HEK293 (cell line): ENCODE results near the gene LAMP5.

Experiments
- CTCF ChIA-PET: fragments of 350-600 bp; formaldehyde crosslinking; extraction: SDS; loops from one replicate; lab custom pipeline; 2021; ENCODE audit warnings: antibody characterized with exemption; lab: Yijun Ruan, JAX
- POLR2A ChIA-PET: fragments of 300-600 bp; formaldehyde crosslinking; extraction: SDS; loops from one replicate; lab custom pipeline; 2020; ENCODE audit warnings: antibody characterized with exemption, inconsistent platforms; lab: Yijun Ruan, JAX
- H3K27ac ChIP-seq: fragments of 200-500 bp; sonication (Bioruptor generic); 2 replicates; pipeline ENCODE4 v1.5.1; 2014; ENCODE audit warnings: low read depth, low read length, control low read depth, inconsistent platforms; ENCODE audit errors: extremely low read depth
- H3K36me3 ChIP-seq, 2 experiments: fragments of 200-500 bp in 1 of 2; sonication (Bioruptor generic) in 1 of 2; 1 replicate in 1 of 2; 2 replicates in 1 of 2; pipeline ENCODE4 v1.5.1; 2014 to 2017; ENCODE audit warnings: inconsistent platforms in 2 of 2, low read length in 2 of 2; ENCODE audit not compliant: control insufficient read depth in 2 of 2, insufficient read depth in 1 of 2
- H3K4me1 ChIP-seq: fragments of 200-500 bp; sonication (Bioruptor generic); 2 replicates; pipeline ENCODE4 v1.5.1; 2014; ENCODE audit warnings: mild to moderate bottlenecking, low read length, inconsistent platforms; ENCODE audit not compliant: control insufficient read depth, insufficient read depth
- H3K4me3 ChIP-seq: 2 replicates; pipeline ENCODE4 v1.5.1; 2011; ENCODE audit warnings: low read depth, mild to moderate bottlenecking, control low read depth, low read length, moderate library complexity
- H3K9me3 ChIP-seq: fragments of 200-500 bp; sonication (Bioruptor generic); 2 replicates; pipeline ENCODE4 v1.5.1; 2014; ENCODE audit warnings: low read depth, low read length, inconsistent platforms; ENCODE audit not compliant: control insufficient read depth, insufficient read depth
- EGR2 ChIP-seq: fragments of 450-650 bp; formaldehyde crosslinking; IDR thresholded peaks from 2 replicates; pipeline ENCODE4 v1.5.1; 2016; ENCODE audit warnings: low read depth, missing biosample characterization, missing genetic modification characterization
- GLIS1 ChIP-seq: fragments of 450-650 bp; formaldehyde crosslinking; IDR thresholded peaks from 2 replicates; pipeline ENCODE4 v1.5.1; 2016; ENCODE audit warnings: missing biosample characterization, missing genetic modification characterization
- HOXA7 ChIP-seq: sonication (generic); formaldehyde crosslinking; IDR thresholded peaks from 2 replicates; pipeline ENCODE4 v1.8.1; 2022; ENCODE audit warnings: missing genetic modification reagents, borderline replicate concordance
- HOXC10 ChIP-seq: sonication (generic); formaldehyde crosslinking; IDR thresholded peaks from 2 replicates; pipeline ENCODE4 v1.8.1; 2023; ENCODE audit warnings: mild to moderate bottlenecking, missing genetic modification reagents
- HOXD13 ChIP-seq: sonication (generic); formaldehyde crosslinking; IDR thresholded peaks from 2 replicates; pipeline ENCODE4 v1.8.0; 2022; ENCODE audit warnings: missing genetic modification reagents, borderline replicate concordance
- INSM2 ChIP-seq: fragments of 450-650 bp; formaldehyde crosslinking; IDR thresholded peaks from 2 replicates; pipeline ENCODE4 v1.5.1; 2016; ENCODE audit warnings: missing biosample characterization, missing genetic modification characterization
- KLF10 ChIP-seq: fragments of 450-650 bp; IDR thresholded peaks from 2 replicates; pipeline ENCODE4 v1.5.1; 2018; ENCODE audit warnings: missing biosample characterization, mild to moderate bottlenecking, missing genetic modification characterization
- KLF8 ChIP-seq: fragments of 450-650 bp; formaldehyde crosslinking; IDR thresholded peaks from 2 replicates; pipeline ENCODE4 v1.5.1; 2016; ENCODE audit warnings: missing biosample characterization, missing genetic modification characterization
- SCRT2 ChIP-seq: fragments of 450-650 bp; formaldehyde crosslinking; IDR thresholded peaks from 2 replicates; pipeline ENCODE4 v1.5.1; 2016; ENCODE audit warnings: missing biosample characterization, missing genetic modification characterization
- SP2 ChIP-seq: fragments of 450-650 bp; formaldehyde crosslinking; IDR thresholded peaks from 2 replicates; pipeline ENCODE4 v1.5.1; 2016; ENCODE audit warnings: missing biosample characterization, missing genetic modification characterization
- ZNF10 ChIP-seq: fragments of 450-650 bp; formaldehyde crosslinking; IDR thresholded peaks from 2 replicates; pipeline ENCODE4 v1.5.1; 2017; ENCODE audit warnings: missing biosample characterization, missing genetic modification characterization
- ZNF138 ChIP-seq: fragments of 450-650 bp; formaldehyde crosslinking; IDR thresholded peaks from 2 replicates; pipeline ENCODE4 v1.5.1; 2016; ENCODE audit warnings: missing biosample characterization, missing genetic modification characterization, borderline replicate concordance
- ZNF155 ChIP-seq: fragments of 450-650 bp; formaldehyde crosslinking; IDR thresholded peaks from 2 replicates; pipeline ENCODE4 v1.5.1; 2016; ENCODE audit warnings: missing biosample characterization, missing genetic modification characterization
- ZNF169 ChIP-seq: fragments of 450-650 bp; formaldehyde crosslinking; IDR thresholded peaks from 2 replicates; pipeline ENCODE4 v1.5.1; 2016; ENCODE audit warnings: missing biosample characterization, missing genetic modification characterization
- ZNF19 ChIP-seq: fragments of 450-650 bp; formaldehyde crosslinking; IDR thresholded peaks from 2 replicates; pipeline ENCODE4; 2016; ENCODE audit warnings: missing biosample characterization, missing genetic modification characterization, low read depth
- ZNF266 ChIP-seq: fragments of 450-650 bp; formaldehyde crosslinking; IDR thresholded peaks from 2 replicates; pipeline ENCODE4 v1.5.1; 2016; ENCODE audit warnings: missing biosample characterization, missing genetic modification characterization, low read depth
- ZNF416 ChIP-seq: fragments of 450-650 bp; formaldehyde crosslinking; IDR thresholded peaks from 2 replicates; pipeline ENCODE4 v1.5.1; 2016; ENCODE audit warnings: missing biosample characterization, missing genetic modification characterization
- ZNF501 ChIP-seq: fragments of 450-650 bp; formaldehyde crosslinking; IDR thresholded peaks from 2 replicates; pipeline ENCODE4 v1.5.1; 2016; ENCODE audit warnings: missing biosample characterization, missing genetic modification characterization
- ZNF561 ChIP-seq: fragments of 450-650 bp; IDR thresholded peaks from 2 replicates; pipeline ENCODE4 v1.5.1; 2018; ENCODE audit warnings: missing biosample characterization, missing genetic modification characterization, borderline replicate concordance
- ZNF571 ChIP-seq: fragments of 450-650 bp; formaldehyde crosslinking; IDR thresholded peaks from 2 replicates; pipeline ENCODE4 v1.5.0; 2017; ENCODE audit warnings: missing biosample characterization, missing genetic modification characterization
- ZNF670 ChIP-seq: fragments of 450-650 bp; formaldehyde crosslinking; IDR thresholded peaks from 2 replicates; pipeline ENCODE4 v1.5.1; 2016; ENCODE audit warnings: missing biosample characterization, missing genetic modification characterization, low read depth
- ZNF701 ChIP-seq: fragments of 450-650 bp; formaldehyde crosslinking; IDR thresholded peaks from 2 replicates; pipeline ENCODE4 v1.5.1; 2016; ENCODE audit warnings: missing biosample characterization, missing genetic modification characterization
- ZSCAN16 ChIP-seq: fragments of 450-650 bp; formaldehyde crosslinking; IDR thresholded peaks from 2 replicates; pipeline ENCODE4 v1.5.1; 2016; ENCODE audit warnings: missing biosample characterization, missing genetic modification characterization

Gene LAMP5

GRCh38 chr20:9571783-9572182, 57.4 kb downstream of the LAMP5 start:
- CTCF ChIA-PET = no interaction called here
- POLR2A ChIA-PET = no interaction called here
- Histone ChIP-seq H3K36me3 (no peaks in the 10 kb centered on the region), H3K4me1 (no peaks in the 10 kb centered on the region), H3K4me3 (no peak overlapping the region), H3K27ac (no peak overlapping the region), H3K9me3 (no peaks in the 10 kb centered on the region)
- no peak for TF ChIP-seq EGR2 (tag by site-specific recombination)
- TF ChIP-seq ZNF266 (tag by site-specific recombination) = no peak
- TF ChIP-seq KLF10 = no peak
- TF ChIP-seq SP2 (tag by site-specific recombination) = no peak
- TF ChIP-seq ZNF501 = no peak
- TF ChIP-seq ZNF571 = no peak
- no peak for TF ChIP-seq HOXD13
- TF ChIP-seq ZNF19 (tag by site-specific recombination) = no peak
- no peak for TF ChIP-seq ZNF670 (tag by site-specific recombination)
- TF ChIP-seq ZNF416 (tag by site-specific recombination) = no peak
- TF ChIP-seq ZNF155 (tag by site-specific recombination) = no peak
- no peak for TF ChIP-seq HOXC10

GRCh38 chr20:9572670-9573069, 58.3 kb downstream of the LAMP5 start:
- Histone ChIP-seq H3K4me3 (no peak overlapping the region), H3K4me1 (no peaks in the 10 kb centered on the region), H3K27ac (no peak overlapping the region), H3K9me3 (no peaks in the 10 kb centered on the region), H3K36me3 (no peaks in the 10 kb centered on the region)
- POLR2A ChIA-PET = no interaction called here
- no peak for TF ChIP-seq KLF8 (tag by site-specific recombination)
- TF ChIP-seq, all 188 proteins: peak for 0
- CTCF ChIA-PET = interaction anchor here (1.1 to 1.5 kb wide), 2 partner anchors 38 to 165 kb away, joined by 3 to 6 read pairs; no protein-coding TSS in a partner anchor

GRCh38 chr20:9573335-9574151, 59.2 kb downstream of the LAMP5 start:
- TF ChIP-seq ZNF169 = no peak
- TF ChIP-seq ZSCAN16 = no peak
- TF ChIP-seq GLIS1 (tag by site-specific recombination) = no peak
- no peak for TF ChIP-seq ZNF561
- TF ChIP-seq ZNF138 = no peak
- TF ChIP-seq ZNF10 = no peak
- TF ChIP-seq HOXA7 (CRISPR knock-in tag) = no peak
- TF ChIP-seq INSM2 = no peak
- no peak for TF ChIP-seq SCRT2 (tag by site-specific recombination)
- no peak for TF ChIP-seq ZNF701 (tag by site-specific recombination)
- TF ChIP-seq, all 188 proteins: peak for 0
- H3K9me3 ChIP-seq = no peaks in the 10 kb centered on the region
- no peak overlapping the region for H3K27ac ChIP-seq
- no peaks in the 10 kb centered on the region for H3K36me3 ChIP-seq
- H3K4me3 ChIP-seq = no peak overlapping the region
- ChIA-PET CTCF (interaction anchor here (0.6 to 1.5 kb wide), 3 partner anchors 26 to 165 kb away, joined by 3 to 6 read pairs (median 3); no protein-coding TSS in a partner anchor), POLR2A (no interaction called here)
- no peaks in the 10 kb centered on the region for H3K4me1 ChIP-seq
